GM03348 (cell line): ENCODE results near the gene GRID1.

ENCODE experiments used
- DNase-seq: peaks from one replicate; pipeline ENCODE4 v3.0.0; 2012; ENCODE audit warnings: low spot score

The GRID1 gene

GRCh38 chr10:86229376-86229775 lies 137.2 kb downstream of the GRID1 start:
- peak; percentile 52 for DNase-seq

GRCh38 chr10:86227501-86228258 lies 138.9 kb downstream of the GRID1 start:
- DNase-seq, result no peak

DNA sequence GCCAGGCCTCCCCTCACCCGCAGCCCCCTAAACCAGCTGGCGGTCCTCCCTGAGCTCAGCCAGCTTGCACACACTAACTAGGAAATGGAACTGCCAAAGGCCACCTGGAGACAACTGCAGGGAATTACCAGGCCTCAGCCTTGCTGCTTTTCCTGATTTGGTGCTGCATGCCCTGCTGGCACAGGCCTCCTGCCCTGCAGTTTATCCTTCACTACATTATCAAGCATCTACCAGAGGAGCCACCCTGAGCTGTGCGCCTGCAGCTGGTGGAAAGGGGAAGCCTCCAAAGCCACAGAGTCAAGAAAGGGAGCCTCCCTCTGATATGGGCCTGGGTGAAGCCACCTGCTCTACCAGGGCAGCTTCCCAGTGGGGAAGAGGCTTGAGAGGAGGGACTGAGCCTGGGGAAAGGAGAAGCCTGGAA lies 139.8 kb downstream of the GRID1 start:
- DNase-seq, result no peak

DNA sequence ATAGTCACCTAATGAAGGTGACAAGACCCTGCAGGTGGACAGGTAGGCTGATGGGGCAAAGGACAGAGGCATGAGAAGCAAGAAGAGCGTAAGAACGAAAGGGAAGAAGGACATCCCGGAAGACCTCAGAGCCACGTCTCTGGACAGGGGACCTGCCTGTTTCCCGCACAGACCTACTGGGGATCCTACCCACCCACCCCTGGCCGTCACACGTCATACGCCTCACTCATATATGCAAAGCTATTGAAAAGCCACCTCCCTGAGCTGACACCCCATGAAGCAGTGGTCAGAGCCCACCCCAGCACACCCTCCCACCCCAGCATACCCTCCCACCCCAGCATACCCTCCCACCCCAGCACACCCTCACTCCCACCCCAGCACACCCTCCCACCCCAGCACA lies 140.6 kb downstream of the GRID1 start:
- DNase-seq, result no peak

GRCh38 chr10:86225103-86225782 lies 141.4 kb downstream of the GRID1 start:
- peak; percentile 89 for DNase-seq

GRCh38 chr10:86224354-86225102 lies 142.1 kb downstream of the GRID1 start:
- DNase-seq, result no peak

GRCh38 chr10:86223256-86223655 lies 143.3 kb downstream of the GRID1 start:
- no peak for DNase-seq

DNA sequence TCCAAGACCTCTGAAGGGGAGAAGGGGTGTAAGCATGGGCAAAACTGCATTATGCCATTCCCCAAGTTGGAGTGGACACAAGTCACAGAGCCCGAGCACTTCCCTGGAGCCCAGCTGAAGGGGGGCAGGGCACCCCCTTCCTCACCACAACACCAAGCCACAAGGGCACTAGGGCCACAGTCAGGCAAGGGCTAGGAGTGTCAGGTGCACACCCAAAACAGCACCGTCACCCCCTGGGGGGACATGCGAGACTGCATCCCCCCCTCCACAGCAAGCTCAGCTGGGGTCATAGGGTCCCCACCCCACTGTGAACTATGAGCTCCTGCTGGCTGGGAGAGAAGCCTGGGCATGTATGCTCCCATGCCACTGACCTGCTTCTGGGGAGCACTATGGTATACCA lies 143.9 kb downstream of the GRID1 start:
- DNase-seq, result no peak

GRCh38 chr10:86222336-86222650 lies 144.3 kb downstream of the GRID1 start:
- DNase-seq, result no peak

GRCh38 chr10:86221442-86222335 lies 144.9 kb downstream of the GRID1 start:
- DNase-seq, result no peak

- no peak for DNase-seq
These were observed 146.0 kb downstream of the GRID1 start for GRCh38 chr10:86220626-86221025.

DNA sequence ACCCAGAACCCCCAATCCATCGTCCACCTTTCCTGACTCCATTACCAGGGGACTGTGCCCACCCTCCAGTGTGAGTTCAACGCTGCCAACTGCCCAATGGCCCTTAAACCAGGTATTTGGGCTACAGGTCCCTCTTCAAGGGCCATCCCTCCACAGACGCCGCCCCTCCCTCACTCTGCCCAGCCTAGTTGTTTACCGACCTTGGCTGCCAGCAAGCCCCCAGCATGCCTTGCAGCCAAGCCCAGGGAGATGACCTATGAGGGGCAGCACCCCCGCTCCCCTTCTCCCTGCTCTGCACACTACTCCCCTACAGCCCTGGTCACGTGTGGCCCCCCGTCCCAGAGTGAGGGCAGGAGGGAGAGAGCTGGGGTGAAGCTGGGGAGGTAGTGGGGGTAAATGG lies 147.3 kb downstream of the GRID1 start:
- DNase-seq, result no peak

DNA sequence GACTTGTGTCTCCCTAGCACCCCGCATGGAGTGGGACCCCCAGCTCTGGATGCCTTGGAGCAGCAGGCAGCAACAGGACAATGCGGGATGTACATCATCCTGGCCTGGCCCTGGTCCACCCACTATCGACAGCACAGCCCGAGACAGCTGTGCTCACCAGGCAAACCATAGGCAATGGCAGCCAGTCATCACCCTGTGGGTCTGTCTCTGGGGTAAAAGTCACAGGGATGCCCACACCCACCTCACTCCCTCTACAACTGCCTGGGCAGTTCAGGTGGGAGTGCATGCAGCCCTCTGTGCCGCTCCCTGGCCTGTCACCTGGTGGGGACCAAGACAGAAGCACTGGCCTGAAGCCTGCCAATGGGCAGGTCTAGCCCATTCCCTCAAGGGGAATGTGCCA lies 147.8 kb downstream of the GRID1 start:
- DNase-seq, result no peak

DNA sequence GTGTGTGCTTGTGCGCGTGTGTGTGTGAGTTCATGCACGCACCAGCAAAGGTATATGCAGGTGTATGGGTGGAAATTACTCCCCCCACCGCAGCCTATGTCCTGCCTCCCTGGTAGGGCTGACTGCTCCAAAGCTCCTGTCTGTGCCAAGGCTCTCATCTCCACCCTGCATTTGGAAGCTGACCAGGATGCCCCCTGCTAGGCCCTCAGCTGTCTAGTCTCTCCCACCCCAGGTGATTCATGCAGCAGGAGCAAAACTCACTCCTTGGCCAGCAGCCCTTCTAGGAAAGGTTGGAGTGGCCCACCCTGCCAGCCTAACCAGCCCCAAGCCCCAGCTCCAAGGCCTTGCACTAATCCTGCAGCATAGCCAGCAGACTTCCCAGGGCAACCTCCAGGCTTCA lies 148.4 kb downstream of the GRID1 start:
- no peak for DNase-seq

GRCh38 chr10:86217371-86218080 lies 149.1 kb downstream of the GRID1 start:
- no peak for DNase-seq

GRCh38 chr10:86216886-86217285 lies 149.7 kb downstream of the GRID1 start:
- DNase-seq, result no peak

GRCh38 chr10:86215712-86216111 lies 150.9 kb downstream of the GRID1 start:
- DNase-seq, result no peak

GRCh38 chr10:86215046-86215445 lies 151.5 kb downstream of the GRID1 start:
- DNase-seq, result no peak

DNA sequence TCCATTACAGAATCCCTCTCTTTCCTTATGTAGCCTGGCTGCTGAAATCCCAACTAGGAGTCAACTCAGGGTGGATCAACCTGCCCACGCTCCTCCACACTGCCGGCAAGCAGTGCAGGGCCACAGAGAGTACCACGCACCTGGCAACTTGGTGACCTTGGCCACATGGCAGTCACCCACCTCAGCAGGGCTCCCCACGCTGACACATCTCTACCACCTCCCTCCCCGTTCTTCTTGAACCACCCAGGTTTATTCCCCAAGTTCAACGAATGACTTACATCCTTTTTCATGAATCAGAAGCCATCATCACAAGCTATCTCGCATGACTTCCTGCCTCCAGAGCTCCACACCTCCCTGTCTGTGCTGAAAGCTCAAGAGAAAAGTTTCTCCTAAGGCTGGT lies 153.4 kb downstream of the GRID1 start:
- no peak for DNase-seq

DNA sequence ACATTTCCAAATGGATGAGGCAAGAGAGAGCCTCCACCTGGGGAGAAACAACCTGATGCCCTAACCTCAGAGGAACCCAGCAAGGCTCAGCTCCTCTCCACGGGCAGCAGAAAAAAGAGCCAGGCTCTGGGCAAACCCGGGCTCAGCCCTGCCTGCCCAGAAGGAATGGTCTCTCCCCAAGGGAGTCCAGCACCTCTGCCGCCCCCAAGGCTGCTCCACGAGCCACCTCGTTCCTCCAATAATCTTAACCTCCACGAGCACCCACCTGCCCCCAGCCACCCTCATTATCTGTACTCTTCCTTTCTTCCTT lies 154.2 kb downstream of the GRID1 start:
- DNase-seq, result no peak

DNA sequence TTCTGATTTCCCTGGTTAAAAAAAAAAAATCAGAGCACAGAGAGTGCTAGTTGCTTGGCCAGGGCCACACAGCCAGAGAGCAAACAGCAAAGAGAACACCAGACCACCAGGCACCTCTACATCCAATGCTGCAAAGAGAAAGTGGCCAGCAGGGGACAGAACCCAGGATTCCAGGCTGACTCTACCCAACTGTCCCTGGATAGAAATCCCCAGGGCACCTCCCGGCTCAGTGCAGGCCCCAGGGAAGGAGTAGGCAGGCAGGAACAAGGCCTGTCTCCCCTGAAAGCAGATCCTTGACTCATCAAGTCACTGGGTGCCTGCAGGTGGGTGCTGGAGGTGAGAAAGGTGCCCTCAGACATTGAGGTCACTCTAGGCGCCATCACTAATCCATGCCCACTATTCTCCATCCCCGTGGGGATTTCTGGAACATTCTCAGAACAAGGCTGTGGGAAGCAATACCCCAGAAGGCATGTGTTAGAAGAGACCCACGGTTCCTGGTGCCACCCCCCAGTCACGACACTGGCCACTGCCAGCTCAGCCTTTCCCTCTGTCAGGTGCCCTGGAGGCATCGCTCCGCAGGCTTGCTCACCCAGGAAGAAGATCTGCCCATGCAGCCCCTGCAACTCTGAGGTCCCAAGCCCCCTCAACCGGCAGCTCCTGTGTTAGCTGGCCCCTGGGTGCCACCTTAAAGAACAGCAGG lies 154.8 kb downstream of the GRID1 start:
- DNase-seq, result no peak
